ENCODE data around the gene FIZ1.

FIZ1 gene

DNA sequence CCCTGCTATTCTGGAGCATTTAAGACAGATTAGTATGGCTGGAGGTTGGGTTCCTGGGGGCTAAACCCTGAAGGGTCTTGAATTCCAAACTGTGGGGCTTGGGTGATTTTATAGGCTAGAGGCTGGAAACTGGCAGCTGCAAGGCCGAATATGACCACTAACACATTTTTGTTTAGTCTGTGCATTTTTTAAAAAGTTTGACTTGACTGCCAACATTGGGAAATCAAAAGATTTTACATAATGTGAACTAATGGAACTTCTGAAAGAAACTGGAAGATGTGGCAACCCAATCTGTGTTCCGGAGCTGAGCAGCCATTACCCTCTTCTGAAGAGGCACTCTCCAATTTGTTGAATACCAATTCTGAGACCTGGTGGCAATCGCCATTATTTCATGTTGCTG is 20.0 kb upstream of the FIZ1 start:
- in situ Hi-C loops (cut with MboI; ENCODE audit: low pct_unique_long_range_greater_than_20kb, low sequenced_read_pairs, unreplicated experiment), result loop anchor here (25.0 kb wide), 1 partner anchor 1157 kb away; the partner anchor contains the start of genes CDC42EP5 and LENG9

GRCh38 chr19:55618426-55618825 is 19.1 kb upstream of the FIZ1 start:
- in situ Hi-C loops (cut with MboI; ENCODE audit: low pct_unique_long_range_greater_than_20kb, low sequenced_read_pairs, unreplicated experiment), result loop anchor here (25.0 kb wide), 1 partner anchor 1156 kb away; the partner anchor contains the start of genes CDC42EP5 and LENG9
- TF ChIP-seq, protein P1, sequence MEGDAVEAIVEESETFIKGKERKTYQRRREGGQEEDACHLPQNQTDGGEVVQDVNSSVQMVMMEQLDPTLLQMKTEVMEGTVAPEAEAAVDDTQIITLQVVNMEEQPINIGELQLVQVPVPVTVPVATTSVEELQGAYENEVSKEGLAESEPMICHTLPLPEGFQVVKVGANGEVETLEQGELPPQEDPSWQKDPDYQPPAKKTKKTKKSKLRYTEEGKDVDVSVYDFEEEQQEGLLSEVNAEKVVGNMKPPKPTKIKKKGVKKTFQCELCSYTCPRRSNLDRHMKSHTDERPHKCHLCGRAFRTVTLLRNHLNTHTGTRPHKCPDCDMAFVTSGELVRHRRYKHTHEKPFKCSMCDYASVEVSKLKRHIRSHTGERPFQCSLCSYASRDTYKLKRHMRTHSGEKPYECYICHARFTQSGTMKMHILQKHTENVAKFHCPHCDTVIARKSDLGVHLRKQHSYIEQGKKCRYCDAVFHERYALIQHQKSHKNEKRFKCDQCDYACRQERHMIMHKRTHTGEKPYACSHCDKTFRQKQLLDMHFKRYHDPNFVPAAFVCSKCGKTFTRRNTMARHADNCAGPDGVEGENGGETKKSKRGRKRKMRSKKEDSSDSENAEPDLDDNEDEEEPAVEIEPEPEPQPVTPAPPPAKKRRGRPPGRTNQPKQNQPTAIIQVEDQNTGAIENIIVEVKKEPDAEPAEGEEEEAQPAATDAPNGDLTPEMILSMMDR (IDR thresholded peaks at IDR 0.05; ENCODE audit: extremely low read depth, insufficient read depth, missing control alignments), result no peak
- DNase-seq (ENCODE audit: low spot score), result no peak

More for the DNA sequence above, 20.0 kb upstream of the FIZ1 start:
- DNase-seq (ENCODE audit: low spot score), result no peak
- TF ChIP-seq, protein P1 (IDR thresholded peaks at IDR 0.05; ENCODE audit: extremely low read depth, insufficient read depth, missing control alignments), result no peak

DNA sequence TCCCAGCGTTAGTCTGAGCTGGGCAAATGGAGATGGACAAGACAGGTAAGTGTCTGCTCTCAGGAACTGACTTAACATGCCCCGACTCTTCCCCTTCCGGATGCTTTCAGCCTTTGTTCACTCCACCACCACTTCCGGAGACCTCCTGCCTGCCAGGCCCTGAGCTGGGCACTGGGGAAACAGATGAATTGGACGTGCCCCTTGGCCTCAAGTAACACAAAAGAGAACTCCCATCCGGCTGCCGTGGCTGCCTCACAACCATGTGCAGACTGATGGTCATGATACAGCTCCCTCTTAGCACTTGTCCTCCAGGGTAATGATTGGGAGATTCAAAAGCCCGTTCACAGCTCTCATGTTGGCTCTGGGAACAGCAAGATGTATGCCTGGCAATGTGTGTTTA is 18.1 kb upstream of the FIZ1 start:
- in situ Hi-C loops (cut with MboI; ENCODE audit: low pct_unique_long_range_greater_than_20kb, low sequenced_read_pairs, unreplicated experiment), result loop anchor here (25.0 kb wide), 1 partner anchor 1155 kb away; the partner anchor contains the start of genes CDC42EP5 and LENG9
- DNase-seq (ENCODE audit: low spot score), result no peak
- TF ChIP-seq, protein P1 (IDR thresholded peaks at IDR 0.05; ENCODE audit: extremely low read depth, insufficient read depth, missing control alignments), result no peak

DNA sequence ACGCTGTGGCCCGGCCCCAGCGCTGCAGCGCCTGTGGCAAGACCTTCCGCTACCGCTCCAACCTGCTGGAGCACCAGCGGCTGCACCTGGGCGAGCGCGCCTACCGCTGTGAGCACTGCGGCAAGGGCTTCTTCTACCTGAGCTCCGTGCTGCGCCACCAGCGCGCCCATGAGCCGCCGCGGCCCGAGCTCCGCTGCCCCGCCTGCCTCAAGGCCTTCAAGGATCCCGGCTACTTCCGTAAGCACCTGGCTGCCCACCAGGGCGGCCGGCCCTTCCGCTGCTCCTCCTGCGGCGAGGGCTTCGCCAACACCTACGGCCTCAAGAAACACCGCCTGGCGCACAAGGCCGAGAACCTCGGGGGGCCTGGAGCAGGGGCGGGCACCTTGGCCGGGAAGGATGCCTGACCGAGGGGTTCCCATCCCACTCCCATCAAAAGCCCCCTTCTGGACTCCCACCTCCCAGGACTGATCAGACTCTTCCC is 17.1 kb upstream of the FIZ1 start:
- TF ChIP-seq, protein P1 (IDR thresholded peaks at IDR 0.05; ENCODE audit: extremely low read depth, insufficient read depth, missing control alignments), result no peak
- in situ Hi-C loops (cut with MboI; ENCODE audit: low pct_unique_long_range_greater_than_20kb, low sequenced_read_pairs, unreplicated experiment), result loop anchor here (25.0 kb wide), 1 partner anchor 1154 kb away; the partner anchor contains the start of genes CDC42EP5 and LENG9

DNA sequence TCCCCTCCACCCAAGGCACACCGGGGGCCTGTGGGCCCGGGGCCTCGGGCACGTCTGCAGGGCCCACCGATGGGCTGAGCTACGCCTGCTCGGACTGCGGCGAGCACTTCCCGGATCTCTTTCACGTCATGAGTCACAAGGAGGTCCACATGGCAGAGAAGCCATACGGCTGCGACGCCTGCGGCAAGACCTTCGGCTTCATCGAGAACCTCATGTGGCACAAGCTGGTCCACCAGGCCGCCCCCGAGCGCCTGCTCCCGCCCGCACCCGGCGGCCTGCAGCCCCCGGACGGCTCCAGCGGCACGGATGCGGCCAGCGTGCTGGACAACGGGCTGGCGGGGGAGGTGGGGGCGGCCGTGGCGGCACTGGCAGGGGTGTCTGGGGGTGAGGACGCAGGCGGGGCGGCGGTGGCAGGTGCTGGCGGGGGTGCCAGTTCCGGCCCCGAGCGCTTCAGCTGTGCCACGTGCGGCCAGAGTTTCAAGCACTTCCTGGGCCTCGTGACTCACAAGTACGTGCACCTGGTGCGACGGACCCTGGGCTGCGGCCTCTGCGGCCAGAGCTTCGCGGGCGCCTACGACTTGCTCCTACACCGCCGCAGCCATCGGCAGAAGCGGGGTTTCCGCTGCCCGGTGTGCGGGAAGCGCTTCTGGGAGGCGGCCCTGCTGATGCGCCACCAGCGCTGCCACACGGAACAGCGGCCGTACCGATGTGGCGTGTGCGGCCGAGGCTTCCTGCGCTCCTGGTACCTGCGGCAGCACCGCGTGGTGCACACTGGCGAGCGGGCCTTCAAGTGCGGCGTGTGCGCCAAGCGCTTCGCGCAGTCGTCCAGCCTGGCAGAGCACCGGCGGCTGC is 16.5 kb upstream of the FIZ1 start:
- TF ChIP-seq, protein P1 (IDR thresholded peaks at IDR 0.05; ENCODE audit: extremely low read depth, insufficient read depth, missing control alignments), result no peak
- DNase-seq (ENCODE audit: low spot score), result no peak
- in situ Hi-C loops (cut with MboI; ENCODE audit: low pct_unique_long_range_greater_than_20kb, low sequenced_read_pairs, unreplicated experiment), result loop anchor here (25.0 kb wide), 1 partner anchor 1153 kb away; the partner anchor contains the start of genes CDC42EP5 and LENG9

More for the DNA sequence above, 17.1 kb upstream of the FIZ1 start:
- no peak for DNase-seq (ENCODE audit: low spot score)

- in situ Hi-C loops (cut with MboI; ENCODE audit: low pct_unique_long_range_greater_than_20kb, low sequenced_read_pairs, unreplicated experiment), result loop anchor here (25.0 kb wide), 1 partner anchor 1153 kb away; the partner anchor contains the start of genes CDC42EP5 and LENG9
- DNase-seq (ENCODE audit: low spot score), result no peak
- TF ChIP-seq, protein P1 (IDR thresholded peaks at IDR 0.05; ENCODE audit: extremely low read depth, insufficient read depth, missing control alignments), result no peak
Observed at GRCh38 chr19:55614711-55615542, 15.6 kb upstream of the FIZ1 start.
